WTC11 (cell line): Measurements from ENCODE around the gene DAPK1. TPM values are rescaled to one million over a fixed set of nuclear protein-coding genes. Genes with fewer than 3 reads are reported as not detected.

Experiments used
- ATAC-seq: fragments of 200-7000 bp; cut with Tn5 transposase; 2 replicates; pipeline ENCODE4 v1.10.0; 2021; ENCODE audit warnings: mild to moderate bottlenecking, moderate library complexity
- CTCF ChIA-PET: fragments of 300-600 bp; sonication (Branson Sonifier 250); formaldehyde crosslinking; loops from one replicate; lab custom pipeline; 2021; ENCODE audit warnings: antibody characterized with exemption; lab: Charles Lee
- POLR2A ChIA-PET: fragments of 350-600 bp; sonication (Branson Sonifier 250); formaldehyde crosslinking; loops from one replicate; lab custom pipeline; 2021; ENCODE audit warnings: antibody characterized with exemption; lab: Charles Lee
- DNase-seq: peaks from one replicate; pipeline ENCODE4 v3.0.0; 2021; ENCODE audit warnings: low spot score
- H3K27ac Mint-ChIP-seq: 2 replicates; pipeline ENCODE4 v1.8.0; 2021; ENCODE audit warnings: mixed read lengths
- H3K27me3 Mint-ChIP-seq: 2 replicates; pipeline ENCODE4 v1.8.0; 2021; ENCODE audit warnings: low read depth, mild to moderate bottlenecking, moderate library complexity, mixed read lengths
- H3K36me3 Mint-ChIP-seq: 2 replicates; pipeline ENCODE4 v1.8.0; 2021; ENCODE audit warnings: mixed read lengths
- H3K4me1 Mint-ChIP-seq: 2 replicates; pipeline ENCODE4 v1.8.0; 2022; ENCODE audit warnings: mixed read lengths
- H3K4me3 Mint-ChIP-seq: 2 replicates; pipeline ENCODE4 v1.8.0; 2021; ENCODE audit warnings: mild to moderate bottlenecking, moderate library complexity, mixed read lengths
- H3K9me3 Mint-ChIP-seq: 2 replicates; pipeline ENCODE4 v1.8.0; 2021; ENCODE audit warnings: mixed read lengths
- ATF1 ChIP-seq: sonication (generic); formaldehyde crosslinking; IDR thresholded peaks from 2 replicates; pipeline ENCODE4 v1.8.1; 2023; ENCODE audit warnings: mild to moderate bottlenecking, moderate library complexity, missing genetic modification reagents
- ATF3 ChIP-seq: sonication (generic); formaldehyde crosslinking; conservative IDR thresholded peaks from 2 replicates; pipeline ENCODE4 v1.8.1; 2022; ENCODE audit warnings: mild to moderate bottlenecking, missing genetic modification reagents
- CREM ChIP-seq: sonication (generic); formaldehyde crosslinking; IDR thresholded peaks from 2 replicates; pipeline ENCODE4 v1.8.1; 2022; ENCODE audit warnings: mild to moderate bottlenecking, missing genetic modification reagents, moderate library complexity
- ERG ChIP-seq: fragments of 250-450 bp; sonication (Bioruptor Pico); IDR thresholded peaks from 2 replicates; pipeline ENCODE4 v1.8.0; 2021; ENCODE audit warnings: mild to moderate bottlenecking
- JUN ChIP-seq: sonication (generic); formaldehyde crosslinking; IDR thresholded peaks from 2 replicates; pipeline ENCODE4 v1.8.0; 2023; ENCODE audit warnings: mild to moderate bottlenecking, missing genetic modification reagents
- NFYB ChIP-seq: sonication (generic); formaldehyde crosslinking; conservative IDR thresholded peaks from 2 replicates; pipeline ENCODE4 v1.8.0; 2022; ENCODE audit warnings: low read depth, missing genetic modification reagents
- ZNF425 ChIP-seq: fragments of 250-450 bp; sonication (Bioruptor Pico); conservative IDR thresholded peaks from 2 replicates; pipeline ENCODE4 v1.9.0; 2021; ENCODE audit warnings: mild to moderate bottlenecking
- total RNA-seq: library from RNA; stranded (reverse); gene quantifications from 3 replicates; pipeline ENCODE4 v1.2.3, GENCODE V29; 2021
- TF ChIP-seq, protein P1 (sequence below): sonication (generic); formaldehyde crosslinking; IDR thresholded peaks from 2 replicates; pipeline ENCODE4 v1.8.1; 2022; ENCODE audit warnings: missing genetic modification reagents, borderline replicate concordance
- TF ChIP-seq, protein P2 (sequence below): sonication (generic); formaldehyde crosslinking; IDR thresholded peaks from 2 replicates; pipeline ENCODE4 v1.8.1; 2022; ENCODE audit warnings: low read depth, mild to moderate bottlenecking, moderate library complexity, missing genetic modification reagents, borderline replicate concordance
- TF ChIP-seq, protein P3 (sequence below): sonication (generic); formaldehyde crosslinking; IDR thresholded peaks from 2 replicates; pipeline ENCODE4 v1.8.1; 2023; ENCODE audit warnings: mild to moderate bottlenecking, missing genetic modification reagents, moderate library complexity

The DAPK1 gene
- total RNA-seq, 1 experiment from 2014 or later = 129 TPM

DNA sequence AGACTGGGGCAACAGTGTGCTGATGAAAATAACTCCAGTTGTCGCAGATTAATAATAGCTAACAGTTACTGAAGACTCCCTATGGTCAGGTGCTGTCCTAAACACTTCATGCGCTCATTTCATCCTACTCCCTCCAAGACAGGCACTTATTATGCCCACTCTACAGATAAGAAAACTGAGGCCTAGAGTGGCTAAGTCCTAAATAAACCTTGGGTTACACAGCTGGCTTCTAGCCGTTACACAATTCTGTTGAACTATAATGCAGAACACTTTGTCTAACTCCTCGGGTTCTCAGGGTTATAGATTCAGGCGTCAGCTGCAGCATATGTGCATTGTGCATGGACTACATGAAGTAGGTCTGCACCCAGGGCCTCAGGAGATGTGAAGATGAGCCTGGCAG lies 103.9 kb downstream of the DAPK1 start (continued):
- TF ChIP-seq, protein P1, sequence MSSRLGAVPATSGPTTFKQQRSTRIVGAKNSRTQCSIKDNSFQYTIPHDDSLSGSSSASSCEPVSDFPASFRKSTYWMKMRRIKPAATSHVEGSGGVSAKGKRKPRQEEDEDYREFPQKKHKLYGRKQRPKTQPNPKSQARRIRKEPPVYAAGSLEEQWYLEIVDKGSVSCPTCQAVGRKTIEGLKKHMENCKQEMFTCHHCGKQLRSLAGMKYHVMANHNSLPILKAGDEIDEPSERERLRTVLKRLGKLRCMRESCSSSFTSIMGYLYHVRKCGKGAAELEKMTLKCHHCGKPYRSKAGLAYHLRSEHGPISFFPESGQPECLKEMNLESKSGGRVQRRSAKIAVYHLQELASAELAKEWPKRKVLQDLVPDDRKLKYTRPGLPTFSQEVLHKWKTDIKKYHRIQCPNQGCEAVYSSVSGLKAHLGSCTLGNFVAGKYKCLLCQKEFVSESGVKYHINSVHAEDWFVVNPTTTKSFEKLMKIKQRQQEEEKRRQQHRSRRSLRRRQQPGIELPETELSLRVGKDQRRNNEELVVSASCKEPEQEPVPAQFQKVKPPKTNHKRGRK (CRISPR knock-in tag) = no peak
- TF ChIP-seq ATF1 (CRISPR knock-in tag) (no peak), NFYB (CRISPR knock-in tag) (no peak), CREM (CRISPR knock-in tag) (no peak), ZNF425 (CRISPR knock-in tag) (no peak)

DNA sequence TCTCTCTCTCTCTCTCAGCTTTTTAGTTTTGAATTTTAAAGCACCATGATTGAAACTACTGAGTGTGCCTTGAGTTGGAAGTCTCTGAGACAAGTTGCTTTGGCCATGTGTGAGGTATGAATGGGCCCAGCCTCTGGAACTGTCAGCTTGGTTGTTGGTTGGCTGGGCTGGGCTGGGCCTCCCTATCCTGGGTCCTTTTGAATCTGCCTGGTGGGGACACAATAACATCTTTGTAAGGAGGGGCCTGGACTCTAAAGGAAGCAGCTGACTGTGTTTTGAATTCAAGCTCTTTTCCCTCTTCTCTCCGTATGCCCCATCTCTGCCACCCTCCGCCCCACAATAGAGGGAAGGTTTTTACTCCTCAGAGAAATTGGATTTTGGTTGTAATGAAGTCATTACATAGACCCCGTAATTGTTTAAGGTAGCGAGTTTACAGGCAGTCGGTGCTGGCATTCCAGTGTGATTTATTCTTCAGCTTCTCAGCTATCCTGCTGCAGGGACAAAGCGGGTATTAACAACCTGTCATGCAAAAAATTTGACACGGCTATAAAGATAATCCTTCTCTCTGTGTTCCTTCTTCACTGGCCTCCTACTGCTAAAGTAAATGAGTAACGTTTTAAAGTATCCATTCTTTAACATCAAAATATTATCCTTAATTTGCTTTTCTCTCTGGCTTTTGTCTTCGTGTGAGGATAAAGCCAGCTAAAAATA lies 105.4 kb downstream of the DAPK1 start:
- Mint-ChIP-seq H3K27ac (peak overlapping the region; percentile 54; the same call in 1 of the 2 replicates), H3K36me3 (peaks cover 27% of the 10 kb centered on the region), H3K4me1 (peaks cover 71% of the 10 kb centered on the region), H3K9me3 (0 out of 2 replicates have a peak, but pooled peaks cover 3% of the 10 kb centered on the region), H3K27me3 (no peaks in the 10 kb centered on the region), H3K4me3 (no peak overlapping the region)
- ChIA-PET CTCF (no interaction called here), POLR2A (no interaction called here)
- no peak for DNase-seq
- TF ChIP-seq ERG (no peak), ATF3 (CRISPR knock-in tag) (no peak), JUN (CRISPR knock-in tag) (no peak)
- TF ChIP-seq, protein P2, sequence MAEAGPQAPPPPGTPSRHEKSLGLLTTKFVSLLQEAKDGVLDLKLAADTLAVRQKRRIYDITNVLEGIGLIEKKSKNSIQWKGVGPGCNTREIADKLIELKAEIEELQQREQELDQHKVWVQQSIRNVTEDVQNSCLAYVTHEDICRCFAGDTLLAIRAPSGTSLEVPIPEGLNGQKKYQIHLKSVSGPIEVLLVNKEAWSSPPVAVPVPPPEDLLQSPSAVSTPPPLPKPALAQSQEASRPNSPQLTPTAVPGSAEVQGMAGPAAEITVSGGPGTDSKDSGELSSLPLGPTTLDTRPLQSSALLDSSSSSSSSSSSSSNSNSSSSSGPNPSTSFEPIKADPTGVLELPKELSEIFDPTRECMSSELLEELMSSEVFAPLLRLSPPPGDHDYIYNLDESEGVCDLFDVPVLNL = no peak
- no peak for ATAC-seq

DNA sequence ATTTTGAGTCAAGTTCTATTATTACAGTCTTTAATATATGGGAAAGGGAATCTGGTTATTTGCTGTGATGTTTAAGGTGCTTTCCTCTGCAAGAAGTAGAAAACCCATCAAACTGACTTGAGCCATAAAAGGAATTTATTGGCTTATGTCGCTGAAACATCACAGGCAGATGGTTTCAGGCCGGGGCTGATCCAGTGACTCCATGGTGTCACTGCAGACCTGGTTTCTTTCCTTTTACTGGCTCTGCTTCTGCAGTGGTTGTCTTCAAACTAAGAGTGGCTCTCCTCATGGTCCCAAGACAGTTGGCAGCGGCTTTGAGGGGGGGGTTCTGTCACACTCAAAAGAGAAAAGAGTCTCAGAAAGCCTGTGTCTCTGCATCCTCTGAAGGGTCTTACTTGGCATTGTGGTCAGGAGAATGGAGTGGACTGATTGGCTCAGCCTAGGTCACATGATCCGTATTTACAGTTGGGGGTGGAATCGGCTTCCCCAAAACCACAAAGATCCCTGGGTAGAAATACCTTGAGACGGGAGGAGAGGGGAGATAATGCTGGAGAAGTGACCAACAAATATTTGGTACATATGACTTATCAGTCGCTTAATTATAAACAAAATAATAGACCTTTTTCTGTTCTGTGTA lies 106.3 kb downstream of the DAPK1 start:
- Mint-ChIP-seq H3K36me3 (peaks cover 35% of the 10 kb centered on the region), H3K27ac (peak overlapping the region; percentile 71), H3K27me3 (no peaks in the 10 kb centered on the region), H3K4me3 (no peak overlapping the region), H3K4me1 (peaks cover 73% of the 10 kb centered on the region), H3K9me3 (0 out of 2 replicates have a peak, but pooled peaks cover 3% of the 10 kb centered on the region)
- ChIA-PET POLR2A (no interaction called here), CTCF (no interaction called here)
- no peak for DNase-seq
- TF ChIP-seq, protein P3, sequence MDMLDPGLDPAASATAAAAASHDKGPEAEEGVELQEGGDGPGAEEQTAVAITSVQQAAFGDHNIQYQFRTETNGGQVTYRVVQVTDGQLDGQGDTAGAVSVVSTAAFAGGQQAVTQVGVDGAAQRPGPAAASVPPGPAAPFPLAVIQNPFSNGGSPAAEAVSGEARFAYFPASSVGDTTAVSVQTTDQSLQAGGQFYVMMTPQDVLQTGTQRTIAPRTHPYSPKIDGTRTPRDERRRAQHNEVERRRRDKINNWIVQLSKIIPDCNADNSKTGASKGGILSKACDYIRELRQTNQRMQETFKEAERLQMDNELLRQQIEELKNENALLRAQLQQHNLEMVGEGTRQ = peak; percentile 72
- TF ChIP-seq, protein P2 = no peak
- ATAC-seq = no peak
